SK-N-MC (cell line): ENCODE measurements around the gene RCC1.
A peak's percentile ranks its signal among the peaks of the same experiment; 100 is the strongest.
"Not testable (repeated sequence)": the region's sequence is repeated elsewhere in the genome, so short reads cannot be mapped to it uniquely, and the experiment has no call there.

Source experiments
- DNase-seq: peaks from one replicate; pipeline ENCODE4 v3.0.0-alpha.2; 2011; ENCODE audit warnings: low read depth, low spot score
- H3K27ac ChIP-seq: fragments of 200-600 bp; sonication (generic); 2 replicates; pipeline ENCODE4 v1.5.1; 2016; ENCODE audit warnings: mixed run types
- H3K36me3 ChIP-seq: fragments of 200-600 bp; sonication (generic); 2 replicates; pipeline ENCODE4 v1.6.1; 2017; ENCODE audit warnings: antibody characterized with exemption, low read length, mixed read lengths; ENCODE audit not compliant: insufficient read depth
- H3K4me3 ChIP-seq: fragments of 200-600 bp; sonication (generic); 2 replicates; pipeline ENCODE4 v1.5.1; 2016
- H3K9ac ChIP-seq: fragments of 200-600 bp; sonication (generic); 2 replicates; pipeline ENCODE4 v1.8.0; 2017; ENCODE audit warnings: mixed run types, mixed read lengths; ENCODE audit not compliant: insufficient read length
- H3K9me3 ChIP-seq: fragments of 200-600 bp; sonication (generic); 2 replicates; pipeline ENCODE4 v1.6.1; 2017; ENCODE audit warnings: low read depth, mild to moderate bottlenecking, antibody characterized with exemption, low read length, moderate library complexity, mixed read lengths
- EZH2 ChIP-seq: fragments of 200-600 bp; sonication (generic); IDR thresholded peaks from one replicate; pipeline ENCODE4 v1.6.1; 2017; ENCODE audit warnings: antibody characterized with exemption
- FOXP2 ChIP-seq: optimal IDR thresholded peaks from 2 replicates; pipeline ENCODE3; 2011; ENCODE audit warnings: mild to moderate bottlenecking, moderate library complexity; ENCODE audit not compliant: insufficient read depth; ENCODE audit errors: extremely low read length, control extremely low read depth
- POLR2AphosphoS5 ChIP-seq: IDR thresholded peaks from 2 replicates; pipeline ENCODE4 v1.6.1; 2012; ENCODE audit warnings: mild to moderate bottlenecking, low read depth, low read length, borderline replicate concordance

RCC1 gene

DNA sequence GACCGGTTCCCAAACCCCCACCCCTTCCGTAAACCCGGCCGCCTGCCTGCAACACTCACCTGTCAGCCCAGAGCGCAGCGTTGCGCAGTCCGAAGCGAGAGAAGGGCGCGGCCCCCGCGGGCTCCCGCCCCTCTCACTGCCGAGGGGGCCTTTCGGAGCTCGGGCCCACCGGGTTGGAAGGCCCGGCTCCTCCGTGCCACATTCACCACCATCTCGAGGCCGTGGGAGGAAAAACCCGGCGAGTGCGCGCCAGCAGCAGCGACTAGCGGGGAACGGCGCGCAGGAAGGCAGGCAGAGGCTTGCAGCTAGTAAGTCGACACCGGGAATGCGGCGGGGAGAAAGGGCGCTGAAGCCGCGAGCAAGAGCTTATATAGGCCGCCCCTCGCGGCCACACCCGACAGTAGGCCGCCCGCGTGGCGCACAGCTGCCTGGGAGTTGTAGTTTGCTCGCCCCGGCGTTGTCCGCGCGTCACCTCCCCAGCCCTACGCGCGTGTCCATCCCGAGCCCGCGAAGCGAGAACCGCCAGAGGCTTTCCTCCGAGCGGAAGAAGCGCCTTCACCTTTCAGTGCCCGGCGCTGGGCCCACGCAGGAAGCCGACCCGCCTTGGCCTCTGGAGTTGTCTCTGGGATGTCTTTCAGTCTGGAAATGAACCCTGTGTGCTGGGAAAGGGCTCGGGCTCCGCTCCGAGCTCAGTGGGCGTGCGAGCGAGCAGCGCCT is 75.8 kb downstream of the RCC1 start:
- peak overlapping the region; percentile 78 for H3K27ac ChIP-seq
- H3K9ac ChIP-seq: peak overlapping the region; percentile 97
- no peak for TF ChIP-seq EZH2
- TF ChIP-seq POLR2AphosphoS5: peak; percentile 100
- peak; percentile 49 for TF ChIP-seq FOXP2
- H3K4me3 ChIP-seq: peak overlapping the region; percentile 92
- DNase-seq: peak; percentile 90
- peaks cover 45% of the 10 kb centered on the region for H3K36me3 ChIP-seq
- H3K9me3 ChIP-seq: no peaks in the 10 kb centered on the region

DNA sequence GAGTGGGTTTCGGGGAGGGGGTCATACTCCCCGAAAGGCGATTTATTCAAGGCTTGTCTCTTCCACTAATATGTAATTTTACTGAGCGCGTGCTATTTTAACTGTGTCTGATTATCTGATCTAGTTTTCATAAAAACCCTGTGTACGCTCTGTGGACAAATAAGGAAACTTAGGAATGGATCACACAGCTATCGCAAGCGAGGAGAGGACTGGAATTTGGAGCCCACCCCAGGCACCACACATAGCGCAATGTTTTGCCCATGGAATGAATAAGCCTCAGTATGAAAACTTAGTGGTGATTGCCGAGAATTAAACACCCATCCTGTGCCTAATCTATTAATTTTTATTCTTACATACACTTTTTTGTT is 76.4 kb downstream of the RCC1 start:
- no peak for TF ChIP-seq POLR2AphosphoS5
- no peak for TF ChIP-seq EZH2
- no peak for TF ChIP-seq FOXP2
- peak; percentile 42 for DNase-seq
- Histone ChIP-seq H3K9me3 (no peaks in the 10 kb centered on the region), H3K36me3 (peaks cover 39% of the 10 kb centered on the region), H3K4me3 (peak overlapping the region; percentile 92), H3K27ac (peak overlapping the region; percentile 78), H3K9ac (peak overlapping the region; percentile 97)

DNA sequence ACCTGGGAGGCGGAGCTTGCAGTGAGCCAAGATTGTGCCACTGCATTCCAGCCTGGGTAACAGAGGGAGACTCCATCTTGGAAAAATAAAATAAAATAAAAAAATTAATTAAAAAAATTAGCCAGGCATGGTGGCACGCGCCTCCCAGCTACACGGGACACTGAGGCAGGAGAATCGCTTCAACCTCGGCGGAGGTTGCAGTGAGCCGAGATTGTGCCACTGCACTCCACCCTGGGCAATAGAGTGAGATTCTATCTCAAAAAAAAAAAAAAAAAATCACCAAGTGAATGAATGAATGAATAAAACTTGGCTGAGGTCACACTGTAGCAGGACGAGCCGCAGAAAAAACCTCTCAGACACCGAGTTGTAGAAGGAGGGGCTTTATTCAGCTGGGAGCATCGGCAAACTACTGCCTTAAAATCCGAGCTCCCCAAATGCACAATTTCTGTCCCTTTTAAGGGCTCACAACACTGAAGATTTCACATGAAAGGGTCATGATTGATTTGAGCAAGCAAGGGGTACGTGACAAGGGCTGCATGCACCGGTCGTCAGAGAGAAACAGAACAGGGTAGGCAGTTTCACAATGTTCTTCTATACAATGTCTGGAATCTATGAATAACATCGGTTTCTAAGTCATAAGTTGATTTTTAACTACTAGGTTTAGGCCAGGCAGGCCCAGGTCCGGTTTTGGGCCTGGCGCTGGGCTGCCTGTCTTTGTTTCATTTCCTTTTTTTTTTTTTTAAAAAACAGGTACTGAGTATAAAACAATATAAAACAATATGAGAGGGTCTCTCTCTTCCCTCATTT is 80.9 kb downstream of the RCC1 start:
- not testable (repeated sequence) for DNase-seq, H3K27ac ChIP-seq, H3K9ac ChIP-seq, H3K9me3 ChIP-seq, H3K4me3 ChIP-seq, H3K36me3 ChIP-seq
